MM.1S (cell line): Measurements from ENCODE around the gene EIF5.

ENCODE experiments used
- EZH2 ChIP-seq: fragments of 300-600 bp; sonication (generic); optimal IDR thresholded peaks from 2 replicates; pipeline ENCODE3; 2017; ENCODE audit warnings: low read depth, mild to moderate bottlenecking, antibody characterized with exemption, low read length, mixed read lengths
- TF ChIP-seq, protein P1 (sequence below): fragments of 300-600 bp; sonication (generic); IDR thresholded peaks from 2 replicates; pipeline ENCODE4 v1.5.1; 2016; ENCODE audit warnings: antibody characterized with exemption, low read length, mixed read lengths

DNA sequence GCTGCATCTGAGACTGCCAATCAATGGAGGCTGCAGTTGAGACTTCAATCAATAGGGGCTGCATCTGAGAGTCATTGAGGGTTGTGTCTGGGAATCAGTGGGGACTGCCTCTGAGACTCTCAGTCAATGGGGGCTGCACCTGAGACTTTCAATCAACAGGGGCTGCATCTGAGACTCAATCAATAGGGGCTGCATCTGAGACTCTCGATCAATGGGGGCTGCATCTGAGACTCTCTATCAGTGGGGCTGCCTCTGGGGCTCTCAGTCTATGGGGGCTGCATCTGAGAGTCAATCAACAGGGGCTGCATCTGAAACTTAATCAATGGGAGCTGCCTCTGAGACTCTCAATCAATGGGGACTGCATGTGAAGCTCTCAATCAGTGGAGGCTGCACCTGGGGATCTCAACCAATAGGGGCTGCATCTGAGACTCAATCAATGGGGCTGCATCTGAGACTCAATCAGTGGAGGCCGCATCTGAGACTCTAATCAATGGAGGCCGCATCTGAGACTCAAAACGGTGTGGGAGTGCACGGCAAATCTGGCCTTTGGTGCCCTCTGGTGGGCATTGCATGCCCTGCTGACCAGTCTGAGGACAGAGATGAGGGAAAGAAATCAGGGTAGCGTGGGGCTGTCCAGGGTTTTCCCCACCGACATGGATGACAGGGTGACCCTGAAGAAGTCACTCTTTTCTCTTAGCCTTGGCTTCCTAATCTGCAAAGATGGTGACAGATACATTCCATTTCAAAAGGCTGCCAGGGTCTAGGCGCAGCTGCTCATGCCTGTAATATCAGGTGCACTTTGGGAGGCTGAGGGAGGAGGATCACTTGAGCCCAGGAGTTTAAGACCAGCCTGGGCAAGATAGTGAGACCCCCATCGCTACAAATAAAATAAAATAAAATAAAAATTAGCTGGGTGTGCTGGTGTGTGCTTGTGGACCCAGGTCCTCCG lies 41.3 kb upstream of the EIF5 start:
- TF ChIP-seq, protein P1, sequence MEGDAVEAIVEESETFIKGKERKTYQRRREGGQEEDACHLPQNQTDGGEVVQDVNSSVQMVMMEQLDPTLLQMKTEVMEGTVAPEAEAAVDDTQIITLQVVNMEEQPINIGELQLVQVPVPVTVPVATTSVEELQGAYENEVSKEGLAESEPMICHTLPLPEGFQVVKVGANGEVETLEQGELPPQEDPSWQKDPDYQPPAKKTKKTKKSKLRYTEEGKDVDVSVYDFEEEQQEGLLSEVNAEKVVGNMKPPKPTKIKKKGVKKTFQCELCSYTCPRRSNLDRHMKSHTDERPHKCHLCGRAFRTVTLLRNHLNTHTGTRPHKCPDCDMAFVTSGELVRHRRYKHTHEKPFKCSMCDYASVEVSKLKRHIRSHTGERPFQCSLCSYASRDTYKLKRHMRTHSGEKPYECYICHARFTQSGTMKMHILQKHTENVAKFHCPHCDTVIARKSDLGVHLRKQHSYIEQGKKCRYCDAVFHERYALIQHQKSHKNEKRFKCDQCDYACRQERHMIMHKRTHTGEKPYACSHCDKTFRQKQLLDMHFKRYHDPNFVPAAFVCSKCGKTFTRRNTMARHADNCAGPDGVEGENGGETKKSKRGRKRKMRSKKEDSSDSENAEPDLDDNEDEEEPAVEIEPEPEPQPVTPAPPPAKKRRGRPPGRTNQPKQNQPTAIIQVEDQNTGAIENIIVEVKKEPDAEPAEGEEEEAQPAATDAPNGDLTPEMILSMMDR, result peak; percentile 64
- TF ChIP-seq EZH2, result no peak
